ENCODE results near the gene PRMT9. TPM values are rescaled to one million over a fixed set of nuclear protein-coding genes. Genes with fewer than 3 reads are reported as not detected.

The PRMT9 gene
- total RNA-seq (2012; rRNA removed), result 7.4 and 11.9 TPM in 2 replicates

DNA sequence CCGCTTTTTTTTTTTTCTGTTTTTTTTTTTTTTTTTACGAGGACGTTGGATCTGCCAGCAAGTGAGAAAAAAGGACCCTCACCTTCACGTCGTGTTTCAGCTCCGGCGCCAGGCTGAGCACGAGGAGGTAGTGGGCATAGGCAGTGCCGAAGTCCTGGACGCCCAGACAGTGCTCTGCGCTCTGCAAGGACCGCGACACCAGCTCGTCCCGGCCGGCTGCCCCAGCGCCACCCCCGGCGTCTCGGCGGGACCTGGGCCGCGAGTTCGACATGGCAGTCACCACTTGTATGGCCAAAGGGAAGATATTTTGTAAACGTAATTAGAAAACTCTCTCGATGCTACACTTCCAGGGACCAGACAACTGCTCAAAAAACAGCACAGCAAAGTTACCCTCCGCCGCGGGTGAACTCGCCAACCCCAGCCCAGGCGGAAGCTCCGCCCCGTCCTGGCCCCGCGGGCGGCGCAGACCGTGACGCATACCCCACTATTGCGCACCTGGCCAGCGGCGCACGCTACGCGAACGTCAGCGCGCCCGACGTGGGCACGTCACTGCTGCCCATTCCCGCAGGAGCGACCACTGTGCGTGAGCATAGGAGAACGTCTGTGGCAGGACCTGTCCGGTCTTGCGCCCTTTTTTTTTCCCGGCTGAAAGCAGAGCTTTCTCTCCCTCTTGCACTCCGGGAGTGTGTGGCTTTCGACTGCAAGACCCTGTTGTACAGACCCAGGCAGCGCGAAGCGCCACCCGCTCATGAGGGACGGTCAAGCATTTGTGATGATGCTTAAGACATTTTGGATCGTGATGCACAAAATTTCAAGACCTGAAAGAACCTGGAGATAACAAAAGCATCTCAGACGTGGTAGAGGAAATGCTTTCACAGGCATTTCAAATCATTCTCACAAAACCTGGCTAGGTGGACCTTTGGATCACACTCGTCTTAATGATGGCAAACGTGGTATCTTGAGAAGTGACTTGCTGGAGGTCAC lies at the start of gene PRMT9:
PRMT9 (minus strand) TSS at position 447 of the 984 bp plus-strand sequence; CDS start at position 271, 176 bp downstream.
- Histone ChIP-seq H3K9me3 (replicated peaks; ENCODE audit: low read length) (no peaks in the 10 kb centered on the region), H3K4me3 (ENCODE audit: low read length) (peak within 1 kb of the TSS; percentile 90), H3K36me3 (ENCODE audit: insufficient read depth, low read length) (peaks cover 3% of the 10 kb centered on the region)

DNA sequence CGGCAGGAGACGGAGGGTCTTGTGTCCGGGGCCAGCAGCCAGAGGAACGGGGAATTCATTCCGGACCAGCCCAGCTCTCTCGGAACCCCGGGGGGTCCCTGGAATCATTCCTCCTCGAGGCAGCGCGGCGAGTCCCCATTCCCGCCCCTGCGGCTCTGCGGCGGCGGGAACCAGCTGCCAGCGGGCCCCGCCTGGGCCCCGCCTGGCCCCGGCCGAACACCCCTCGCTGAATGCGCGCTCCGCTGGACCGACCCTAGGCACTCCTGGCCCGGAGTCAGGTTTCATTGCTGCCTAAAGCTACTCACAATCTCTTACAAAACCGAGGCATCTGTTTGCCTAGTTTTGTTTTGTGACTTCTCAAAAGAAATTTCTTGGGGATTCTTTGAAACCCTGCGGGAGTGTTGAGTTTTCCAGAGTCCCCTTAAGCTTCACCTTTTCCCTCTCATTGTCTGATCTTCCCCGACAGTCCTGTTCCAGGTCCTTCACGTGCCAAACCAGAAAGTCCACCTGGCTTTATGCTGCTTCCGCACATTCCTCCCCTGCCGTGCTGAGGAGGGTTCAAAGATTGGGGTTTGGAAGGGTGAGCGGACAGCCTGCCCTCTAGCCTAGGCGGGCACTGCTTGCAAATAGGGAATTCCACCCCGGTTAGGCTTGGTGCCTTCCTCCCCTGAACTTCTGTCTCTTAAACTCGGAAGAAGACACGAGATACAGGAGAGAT lies 48.7 kb upstream of the PRMT9 start:
- peak overlapping the region; percentile 98 for H3K4me3 ChIP-seq (ENCODE audit: low read length)
- H3K4me1 ChIP-seq (ENCODE audit: control insufficient read depth, insufficient read depth, low read length), result peaks cover 38% of the 10 kb centered on the region
- no peaks in the 10 kb centered on the region for H3K36me3 ChIP-seq (ENCODE audit: insufficient read depth, low read length)
- H3K27me3 ChIP-seq (ENCODE audit: control insufficient read depth, insufficient read depth, low read length), result no peaks in the 10 kb centered on the region
- peak overlapping the region; percentile 92 for H3K4me2 ChIP-seq (ENCODE audit: low read length)
- H3K9ac ChIP-seq (ENCODE audit: low read depth, low read length), result peak overlapping the region; percentile 94
- H3K9me3 ChIP-seq (replicated peaks; ENCODE audit: low read length), result no peaks in the 10 kb centered on the region

More for the DNA sequence above, at the start of gene PRMT9:
- Histone ChIP-seq H3K27me3 (ENCODE audit: control insufficient read depth, insufficient read depth, low read length) (no peaks in the 10 kb centered on the region), H3K9ac (ENCODE audit: low read depth, low read length) (peak within 1 kb of the TSS; percentile 96), H3K4me1 (ENCODE audit: control insufficient read depth, insufficient read depth, low read length) (peaks cover 9% of the 10 kb centered on the region), H3K4me2 (ENCODE audit: low read length) (peak within 1 kb of the TSS; percentile 98)

DNA sequence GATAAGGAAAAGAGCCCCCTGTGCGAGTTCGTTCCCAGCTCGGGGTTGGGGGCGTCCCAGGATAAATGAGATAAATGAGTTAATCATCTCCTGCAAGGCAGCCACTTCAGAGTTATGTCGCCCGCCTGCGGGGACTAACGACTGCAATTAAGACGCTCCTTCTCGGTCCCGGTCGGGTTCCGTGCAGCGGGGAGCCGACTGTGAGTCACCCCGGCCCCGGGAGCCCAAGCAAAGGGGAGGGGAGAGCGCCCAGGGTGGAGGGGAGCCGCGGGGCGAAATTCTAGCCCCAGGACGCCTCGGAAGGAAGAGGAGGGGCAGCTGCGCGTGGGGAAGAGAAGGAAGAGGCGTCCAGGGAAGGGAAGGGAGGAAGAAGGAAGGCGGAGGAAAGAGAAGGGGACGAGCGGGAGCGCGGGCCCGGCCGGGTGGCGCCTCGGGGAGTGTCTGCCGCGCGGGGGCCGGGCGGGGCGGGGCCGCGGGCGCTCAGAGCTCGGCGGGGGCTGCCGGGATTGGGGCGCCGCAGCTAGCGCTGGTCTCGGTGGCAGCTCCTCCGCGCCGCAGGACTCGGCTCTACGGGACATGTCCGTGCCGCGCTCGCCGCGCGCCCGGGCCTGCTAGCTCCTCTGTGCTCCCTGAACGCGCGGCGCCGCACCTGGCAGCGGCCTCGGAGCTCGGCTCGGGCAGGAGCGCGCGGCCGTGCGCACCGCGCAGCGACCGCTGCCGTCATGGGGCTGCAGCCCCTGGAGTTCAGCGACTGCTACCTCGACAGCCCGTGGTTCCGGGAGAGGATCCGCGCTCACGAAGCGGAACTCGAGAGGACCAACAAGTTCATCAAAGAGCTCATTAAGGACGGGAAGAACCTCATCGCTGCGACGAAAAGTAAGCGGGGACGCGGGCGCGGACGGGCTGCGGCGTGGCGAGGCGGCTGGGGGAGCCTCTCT lies 47.9 kb upstream of the PRMT9 start, which contains the start of gene ARHGAP10:
ARHGAP10 (plus strand) TSS at position 509 of the 938 bp plus-strand sequence; CDS start at position 723, 214 bp downstream.
- Histone ChIP-seq H3K36me3 (ENCODE audit: insufficient read depth, low read length) (no peaks in the 10 kb centered on the region), H3K4me3 (ENCODE audit: low read length) (peak within 1 kb of the TSS; percentile 98), H3K9ac (ENCODE audit: low read depth, low read length) (peak within 1 kb of the TSS; percentile 94), H3K4me1 (ENCODE audit: control insufficient read depth, insufficient read depth, low read length) (peaks cover 37% of the 10 kb centered on the region), H3K27me3 (ENCODE audit: control insufficient read depth, insufficient read depth, low read length) (no peaks in the 10 kb centered on the region), H3K9me3 (replicated peaks; ENCODE audit: low read length) (no peaks in the 10 kb centered on the region), H3K4me2 (ENCODE audit: low read length) (peak within 1 kb of the TSS; percentile 92)

DNA sequence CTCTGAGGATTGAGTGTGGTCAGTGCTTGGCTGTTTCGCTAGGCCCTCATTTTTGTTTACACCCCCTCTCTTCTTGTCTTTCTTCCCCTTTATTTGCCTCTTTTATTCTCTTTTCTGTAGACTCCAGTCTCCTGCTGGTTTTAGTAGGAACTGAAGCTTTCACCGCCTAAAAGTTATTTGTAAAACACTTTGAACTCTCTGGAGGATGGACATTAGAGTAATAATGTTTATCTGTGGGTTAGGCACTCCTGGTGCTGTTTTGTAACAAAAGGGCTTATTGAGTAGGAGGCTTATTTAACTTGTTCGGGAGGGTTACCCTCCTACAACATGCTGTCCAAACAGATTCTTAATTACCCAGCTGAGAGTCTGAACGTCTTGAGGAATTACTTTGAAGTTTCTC lies 46.4 kb upstream of the PRMT9 start:
- Histone ChIP-seq H3K9me3 (replicated peaks; ENCODE audit: low read length) (no peaks in the 10 kb centered on the region), H3K4me3 (ENCODE audit: low read length) (no peak overlapping the region), H3K4me1 (ENCODE audit: control insufficient read depth, insufficient read depth, low read length) (peaks cover 22% of the 10 kb centered on the region), H3K36me3 (ENCODE audit: insufficient read depth, low read length) (no peaks in the 10 kb centered on the region), H3K4me2 (ENCODE audit: low read length) (no peak overlapping the region), H3K9ac (ENCODE audit: low read depth, low read length) (no peak overlapping the region), H3K27me3 (ENCODE audit: control insufficient read depth, insufficient read depth, low read length) (no peaks in the 10 kb centered on the region)

DNA sequence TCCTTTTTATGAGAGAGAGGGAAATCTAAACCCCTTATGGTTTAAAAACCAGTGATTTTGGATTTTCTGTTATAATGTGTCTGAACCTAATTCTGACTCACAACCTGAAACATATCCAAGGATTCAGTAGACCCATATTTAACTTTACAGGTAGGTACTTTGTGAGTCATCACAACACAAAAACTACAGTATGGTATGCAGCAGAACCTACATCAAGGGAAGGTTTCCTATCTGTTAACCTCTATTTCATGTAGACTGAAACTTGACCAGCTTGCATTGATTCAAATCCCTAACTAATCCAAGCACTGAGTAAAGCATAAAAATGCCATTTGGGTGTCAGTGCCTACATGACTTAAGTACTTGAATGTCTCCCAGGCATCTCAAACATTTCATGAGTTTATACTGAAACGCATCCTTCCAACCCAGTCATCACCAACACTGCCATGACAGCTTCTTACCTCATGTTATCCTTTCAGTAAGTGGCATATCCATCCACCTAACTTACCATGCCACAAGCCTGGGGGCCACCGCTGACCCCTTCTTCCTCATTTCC lies 43.6 kb upstream of the PRMT9 start:
- Histone ChIP-seq H3K36me3 (ENCODE audit: insufficient read depth, low read length) (no peaks in the 10 kb centered on the region), H3K27me3 (ENCODE audit: control insufficient read depth, insufficient read depth, low read length) (no peaks in the 10 kb centered on the region), H3K4me3 (ENCODE audit: low read length) (no peak overlapping the region)

DNA sequence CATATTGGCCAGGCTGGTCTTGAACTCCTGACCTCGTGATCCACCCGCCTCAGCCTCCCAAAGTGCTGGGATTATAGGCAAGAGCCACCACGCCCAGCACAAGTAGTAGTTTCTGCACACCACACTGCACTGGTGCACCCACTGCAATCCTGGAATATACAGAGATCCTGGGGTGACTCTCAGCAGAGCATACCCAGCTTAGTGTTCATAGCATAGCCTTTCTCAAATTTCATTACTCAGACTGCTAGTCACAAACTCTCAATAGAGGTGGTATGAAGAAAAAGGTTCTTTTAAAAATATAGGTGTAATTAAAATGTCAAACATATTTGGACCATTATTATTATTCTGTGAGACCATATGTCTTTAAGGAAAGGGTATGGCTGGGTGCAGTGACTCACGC lies 41.7 kb upstream of the PRMT9 start:
- Histone ChIP-seq H3K27me3 (ENCODE audit: control insufficient read depth, insufficient read depth, low read length) (no peaks in the 10 kb centered on the region), H3K4me1 (ENCODE audit: control insufficient read depth, insufficient read depth, low read length) (no peaks in the 10 kb centered on the region), H3K36me3 (ENCODE audit: insufficient read depth, low read length) (no peaks in the 10 kb centered on the region), H3K4me3 (ENCODE audit: low read length) (no peak overlapping the region), H3K9ac (ENCODE audit: low read depth, low read length) (no peak overlapping the region), H3K9me3 (replicated peaks; ENCODE audit: low read length) (no peaks in the 10 kb centered on the region), H3K4me2 (ENCODE audit: low read length) (no peak overlapping the region)

More for the DNA sequence above, 43.6 kb upstream of the PRMT9 start:
- Histone ChIP-seq H3K9me3 (replicated peaks; ENCODE audit: low read length) (no peaks in the 10 kb centered on the region), H3K4me2 (ENCODE audit: low read length) (no peak overlapping the region), H3K9ac (ENCODE audit: low read depth, low read length) (no peak overlapping the region), H3K4me1 (ENCODE audit: control insufficient read depth, insufficient read depth, low read length) (peaks cover 6% of the 10 kb centered on the region)

DNA sequence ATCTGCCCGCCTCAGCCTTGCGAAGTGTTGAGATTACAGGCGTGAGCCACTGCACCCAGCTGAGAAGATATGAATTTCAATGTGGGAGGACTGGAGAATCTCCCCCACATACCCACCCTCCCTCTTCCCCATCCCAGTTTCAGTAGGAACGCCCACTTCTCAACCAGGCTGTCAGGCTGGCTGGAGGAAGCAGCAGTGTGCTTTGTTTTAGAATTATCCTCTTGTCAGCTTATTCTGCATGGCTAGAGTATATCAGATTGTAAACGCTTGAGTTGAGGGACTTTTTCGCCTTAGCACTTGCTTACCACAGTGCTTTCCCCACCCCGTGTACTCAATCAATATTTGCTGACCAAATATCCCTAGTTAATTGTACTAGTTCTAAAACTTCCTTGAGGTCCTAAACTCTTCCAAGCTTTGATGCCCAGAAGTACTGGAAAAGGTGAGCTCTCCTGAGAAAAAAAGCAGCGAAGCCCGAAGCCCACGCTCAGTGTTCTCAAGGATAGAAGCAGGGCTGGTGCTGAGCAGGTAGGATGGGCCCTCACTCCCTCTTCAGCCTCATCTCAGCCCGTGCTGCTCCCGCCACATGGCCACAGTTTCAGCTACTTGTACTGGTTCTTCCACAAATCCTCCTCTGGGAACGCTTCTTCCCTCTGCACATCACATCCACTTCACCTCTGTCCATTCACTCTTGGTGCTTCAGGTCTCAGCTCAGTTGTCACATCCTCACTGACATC lies 40.7 kb upstream of the PRMT9 start:
- Histone ChIP-seq H3K4me2 (ENCODE audit: low read length) (no peak overlapping the region), H3K27me3 (ENCODE audit: control insufficient read depth, insufficient read depth, low read length) (no peaks in the 10 kb centered on the region), H3K4me1 (ENCODE audit: control insufficient read depth, insufficient read depth, low read length) (no peaks in the 10 kb centered on the region), H3K9ac (ENCODE audit: low read depth, low read length) (no peak overlapping the region), H3K4me3 (ENCODE audit: low read length) (no peak overlapping the region), H3K36me3 (ENCODE audit: insufficient read depth, low read length) (no peaks in the 10 kb centered on the region), H3K9me3 (replicated peaks; ENCODE audit: low read length) (no peaks in the 10 kb centered on the region)

DNA sequence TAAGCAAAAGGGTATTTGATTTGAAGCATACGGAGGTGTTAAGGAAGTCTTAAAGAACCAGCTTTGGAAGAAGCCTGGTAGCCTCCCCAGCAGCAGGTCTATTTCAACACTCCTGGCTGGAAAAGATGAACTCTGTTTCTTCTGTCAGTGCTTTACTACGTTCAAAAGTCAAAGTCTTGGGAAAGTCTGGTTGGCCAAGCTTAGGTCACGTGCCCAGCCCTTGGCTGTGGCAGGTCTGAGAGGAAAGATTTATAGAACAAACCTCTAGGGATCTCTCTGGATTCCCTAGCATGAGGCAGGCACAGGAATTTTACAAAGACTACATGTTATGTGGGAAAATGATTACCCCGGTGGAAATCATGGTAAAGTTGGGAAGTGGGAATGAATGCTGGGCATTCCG lies 39.4 kb upstream of the PRMT9 start:
- Histone ChIP-seq H3K4me2 (ENCODE audit: low read length) (no peak overlapping the region), H3K27me3 (ENCODE audit: control insufficient read depth, insufficient read depth, low read length) (no peaks in the 10 kb centered on the region), H3K9me3 (replicated peaks; ENCODE audit: low read length) (no peaks in the 10 kb centered on the region), H3K9ac (ENCODE audit: low read depth, low read length) (no peak overlapping the region), H3K36me3 (ENCODE audit: insufficient read depth, low read length) (no peaks in the 10 kb centered on the region), H3K4me3 (ENCODE audit: low read length) (no peak overlapping the region), H3K4me1 (ENCODE audit: control insufficient read depth, insufficient read depth, low read length) (no peaks in the 10 kb centered on the region)

DNA sequence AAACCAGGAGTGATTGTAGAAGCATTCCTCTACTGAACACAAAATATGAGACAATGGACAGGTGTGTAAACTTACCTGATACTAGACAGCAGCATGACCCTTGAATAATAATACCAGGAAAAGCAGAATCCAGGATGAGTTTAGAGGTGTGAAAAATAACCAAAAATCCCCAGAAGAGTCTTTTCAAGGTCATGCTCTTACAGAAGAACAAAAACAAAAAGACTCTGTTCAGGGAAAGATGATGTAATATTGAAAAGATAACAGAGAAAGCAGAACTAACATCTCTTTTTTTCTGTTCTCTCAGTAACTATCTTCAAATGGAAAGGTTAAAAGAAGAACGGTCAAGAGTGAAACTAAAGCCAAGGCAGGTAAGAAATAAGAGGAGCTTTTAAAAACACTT lies 33.9 kb upstream of the PRMT9 start:
- peaks cover 6% of the 10 kb centered on the region for H3K4me1 ChIP-seq (ENCODE audit: control insufficient read depth, insufficient read depth, low read length)
- no peaks in the 10 kb centered on the region for H3K9me3 ChIP-seq (replicated peaks; ENCODE audit: low read length)
- H3K4me3 ChIP-seq (ENCODE audit: low read length), result no peak overlapping the region
- no peaks in the 10 kb centered on the region for H3K27me3 ChIP-seq (ENCODE audit: control insufficient read depth, insufficient read depth, low read length)
- no peak overlapping the region for H3K4me2 ChIP-seq (ENCODE audit: low read length)
- H3K9ac ChIP-seq (ENCODE audit: low read depth, low read length), result no peak overlapping the region
- H3K36me3 ChIP-seq (ENCODE audit: insufficient read depth, low read length), result no peaks in the 10 kb centered on the region
